Measurements from ENCODE around the gene SMC3.
"Not testable (repeated sequence)": the region's sequence is repeated elsewhere in the genome, so short reads cannot be mapped to it uniquely, and the experiment has no call there.

SMC3 gene

GRCh38 chr10:110577056-110577455 lies 9.6 kb downstream of the SMC3 start:
- DNase-seq (ENCODE audit: low spot score), result no peak

DNA sequence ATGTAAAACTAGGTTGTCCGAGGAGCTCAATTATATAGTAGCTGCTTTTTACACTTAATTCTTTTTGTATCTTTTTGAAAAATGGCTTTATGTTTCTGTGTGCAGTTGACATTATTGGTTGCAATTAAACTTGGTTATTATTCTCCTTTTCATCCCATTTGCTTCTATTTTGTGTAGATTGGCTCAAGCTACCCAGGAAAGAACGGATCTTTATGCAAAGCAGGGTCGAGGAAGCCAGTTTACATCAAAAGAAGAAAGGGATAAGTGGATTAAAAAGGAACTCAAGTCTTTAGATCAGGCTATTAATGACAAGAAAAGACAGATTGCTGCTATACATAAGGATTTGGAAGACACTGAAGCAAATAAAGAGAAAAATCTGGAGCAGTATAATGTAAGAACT lies 16.5 kb downstream of the SMC3 start:
- DNase-seq (ENCODE audit: low spot score), result no peak

- no peak for DNase-seq (ENCODE audit: low spot score)
Measured at GRCh38 chr10:110591760-110592159, 24.3 kb downstream of the SMC3 start.

- DNase-seq (ENCODE audit: low spot score), result no peak
Measured at GRCh38 chr10:110597476-110597875, 30.0 kb downstream of the SMC3 start.

GRCh38 chr10:110600487-110601101 lies 33.1 kb downstream of the SMC3 start:
- peak; percentile 84 for DNase-seq (ENCODE audit: low spot score)

- no peak for DNase-seq (ENCODE audit: low spot score)
Measured at GRCh38 chr10:110601581-110601980, 34.1 kb downstream of the SMC3 start.

DNA sequence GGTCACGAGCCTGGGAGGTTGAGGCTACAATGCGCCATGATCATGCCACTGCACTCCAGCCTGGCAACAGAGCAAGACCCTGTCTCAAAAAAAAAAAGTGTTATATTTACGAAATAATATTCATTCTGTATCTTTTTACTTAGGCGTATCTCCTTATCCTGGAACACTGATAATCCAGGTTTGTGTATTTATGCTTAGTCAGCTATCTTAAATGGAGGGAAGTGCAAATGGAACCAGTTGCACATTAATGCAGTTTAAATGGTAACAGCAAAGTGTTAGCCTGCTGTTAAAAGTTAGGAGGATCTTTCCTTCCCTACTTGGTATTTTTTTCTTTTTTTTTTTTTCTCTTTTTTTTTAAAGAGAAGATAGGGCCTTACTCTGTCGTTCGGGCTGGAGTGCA lies 40.6 kb downstream of the SMC3 start:
- DNase-seq (ENCODE audit: low spot score), result no peak

GRCh38 chr10:110609605-110610004 lies 42.1 kb downstream of the SMC3 start:
- DNase-seq (ENCODE audit: low spot score), result peak; percentile 69

GRCh38 chr10:110610308-110610774 lies 42.8 kb downstream of the SMC3 start:
- peak; percentile 66 for DNase-seq (ENCODE audit: low spot score)

- DNase-seq (ENCODE audit: low spot score), result not testable (repeated sequence)
Measured at GRCh38 chr10:110610781-110611180, 43.3 kb downstream of the SMC3 start.

DNA sequence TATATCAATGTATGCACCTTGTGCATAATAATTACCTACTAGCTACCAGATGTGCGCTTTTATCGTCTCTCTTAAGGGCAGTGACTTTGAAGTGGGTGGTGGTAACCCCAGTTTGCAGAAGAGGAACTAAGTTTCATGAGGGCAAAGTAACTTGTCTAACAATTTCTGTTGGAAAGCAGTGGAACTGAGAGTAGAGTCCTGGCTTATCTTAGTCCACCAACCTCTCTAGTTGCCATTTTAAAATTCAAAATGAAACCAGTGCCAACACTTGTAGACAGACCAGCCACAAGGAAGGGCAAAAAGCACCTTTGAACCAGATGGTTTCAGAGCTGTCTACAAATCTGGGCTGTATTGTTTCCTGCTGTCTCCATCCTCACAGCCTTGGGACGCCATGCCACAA lies 44.6 kb downstream of the SMC3 start:
- no peak for DNase-seq (ENCODE audit: low spot score)

DNA sequence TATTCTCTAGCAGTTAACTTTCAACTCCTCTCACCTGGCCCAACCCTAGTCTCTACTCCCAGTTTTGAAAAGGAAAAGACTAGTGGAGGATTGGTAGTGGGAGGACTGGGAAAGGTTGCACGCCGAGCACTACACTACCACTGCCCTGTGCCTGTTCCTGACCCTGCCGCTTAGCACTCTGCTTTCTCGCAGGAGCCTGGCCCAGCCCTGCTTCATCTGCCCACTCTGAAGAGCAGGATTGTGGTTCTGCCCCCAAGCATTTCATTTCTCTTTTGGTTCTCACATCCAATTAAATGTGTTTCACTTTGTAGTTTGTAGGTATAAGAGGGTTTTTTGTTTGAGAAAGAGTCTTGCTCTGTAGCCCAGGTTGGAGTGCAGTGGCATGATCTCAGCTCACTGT lies 45.1 kb downstream of the SMC3 start:
- no peak for DNase-seq (ENCODE audit: low spot score)

DNA sequence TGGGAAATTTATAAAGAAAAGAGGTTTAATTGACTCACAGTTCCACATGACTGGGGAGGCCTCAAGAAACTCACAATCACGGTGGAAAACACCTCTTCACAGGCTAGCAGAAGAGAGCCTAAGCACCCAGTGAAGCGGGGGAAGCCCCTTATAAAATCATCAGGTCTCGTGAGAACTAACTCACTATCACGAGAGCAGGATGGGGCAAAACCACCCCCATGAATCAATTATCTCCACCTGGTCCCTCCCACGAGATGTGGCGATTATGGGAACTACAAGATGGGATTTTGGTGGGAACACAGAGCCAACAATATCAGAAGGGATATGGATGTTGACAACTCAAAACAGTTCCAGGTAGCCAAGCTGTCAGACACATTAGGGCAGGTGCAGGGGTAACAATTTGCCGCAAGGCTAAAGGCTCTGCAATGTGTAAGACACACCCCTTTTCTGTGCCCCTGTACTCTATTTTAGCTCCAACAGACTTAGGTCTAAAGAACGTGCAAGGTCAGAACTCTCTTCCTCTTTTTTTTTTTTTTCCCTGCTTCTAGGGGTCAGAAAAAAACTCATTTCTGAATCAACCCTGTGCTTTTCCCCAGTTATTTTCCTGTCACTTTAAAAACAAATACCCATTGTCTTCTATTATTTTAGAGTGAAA lies 46.0 kb downstream of the SMC3 start:
- no peak for DNase-seq (ENCODE audit: low spot score)

- no peak for DNase-seq (ENCODE audit: low spot score)
Measured at GRCh38 chr10:110613996-110614495, 46.6 kb downstream of the SMC3 start.

GRCh38 chr10:110615057-110615747 lies 47.7 kb downstream of the SMC3 start:
- no peak for DNase-seq (ENCODE audit: low spot score)

GRCh38 chr10:110616493-110617033 lies 49.1 kb downstream of the SMC3 start:
- DNase-seq (ENCODE audit: low spot score), result no peak

DNA sequence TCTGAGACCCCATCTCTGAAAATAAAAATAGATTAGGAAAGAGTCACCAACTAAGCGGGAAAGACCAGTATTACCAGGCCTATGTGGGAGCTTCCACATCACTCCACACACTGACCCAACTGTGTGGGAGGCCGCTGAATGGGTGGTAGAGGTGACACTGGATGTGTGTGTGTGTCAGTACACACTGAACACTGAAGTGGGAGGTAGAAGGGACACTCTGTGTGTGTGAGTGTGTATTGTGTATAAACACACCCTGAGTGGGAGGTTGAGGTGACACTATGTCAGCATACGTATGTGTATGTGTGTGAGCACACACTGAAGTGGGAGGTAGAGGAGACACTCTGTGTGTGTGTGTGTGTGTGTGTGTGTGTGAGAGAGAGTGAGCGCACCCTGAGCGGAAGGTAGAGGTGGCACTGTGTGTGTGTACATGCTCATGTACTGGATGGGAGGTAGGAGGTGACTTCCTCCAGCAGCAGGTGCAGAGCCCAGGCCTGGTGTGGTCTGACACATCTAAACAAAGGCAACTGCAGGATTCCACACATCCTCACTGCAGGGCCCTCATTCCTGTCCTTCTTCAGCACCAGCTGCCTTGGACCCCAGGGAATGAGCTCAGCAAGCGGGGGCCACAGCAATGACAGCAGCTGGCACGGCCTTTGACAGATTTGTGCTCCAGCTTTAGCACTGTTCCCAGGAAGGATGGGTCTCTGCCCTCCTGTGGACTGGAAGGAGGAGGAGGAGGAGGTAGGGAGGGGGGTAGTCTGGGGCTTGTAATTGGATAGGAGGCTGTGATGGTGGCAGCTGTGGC lies 50.1 kb downstream of the SMC3 start:
- DNase-seq (ENCODE audit: low spot score), result no peak

DNA sequence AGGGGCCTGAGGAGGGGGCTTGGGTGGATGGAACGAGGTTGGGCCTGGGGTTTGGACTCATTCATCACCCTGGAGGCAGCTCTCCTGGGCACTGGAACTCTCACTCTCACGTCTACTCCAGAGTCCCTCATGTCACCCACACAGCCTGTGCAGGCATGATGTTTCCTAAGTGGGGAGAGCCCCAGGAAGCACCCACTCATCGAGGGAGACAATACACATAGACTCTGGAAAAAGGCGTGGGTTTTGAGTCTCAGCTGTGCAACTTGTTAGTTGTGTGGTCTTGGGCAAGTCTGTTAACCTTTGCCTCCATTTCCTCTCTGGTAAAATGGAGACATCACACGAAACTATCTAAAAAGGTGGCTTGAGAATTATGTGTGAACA lies 50.7 kb downstream of the SMC3 start:
- no peak for DNase-seq (ENCODE audit: low spot score)

GRCh38 chr10:110619514-110620397 lies 52.3 kb downstream of the SMC3 start:
- no peak for DNase-seq (ENCODE audit: low spot score)

GRCh38 chr10:110620398-110620719 lies 52.9 kb downstream of the SMC3 start:
- no peak for DNase-seq (ENCODE audit: low spot score)

GRCh38 chr10:110623316-110623715 lies 55.8 kb downstream of the SMC3 start:
- DNase-seq (ENCODE audit: low spot score), result not testable (repeated sequence)

Data from RKO (cell line).